ENCODE data around the gene FTO.

The FTO gene

DNA sequence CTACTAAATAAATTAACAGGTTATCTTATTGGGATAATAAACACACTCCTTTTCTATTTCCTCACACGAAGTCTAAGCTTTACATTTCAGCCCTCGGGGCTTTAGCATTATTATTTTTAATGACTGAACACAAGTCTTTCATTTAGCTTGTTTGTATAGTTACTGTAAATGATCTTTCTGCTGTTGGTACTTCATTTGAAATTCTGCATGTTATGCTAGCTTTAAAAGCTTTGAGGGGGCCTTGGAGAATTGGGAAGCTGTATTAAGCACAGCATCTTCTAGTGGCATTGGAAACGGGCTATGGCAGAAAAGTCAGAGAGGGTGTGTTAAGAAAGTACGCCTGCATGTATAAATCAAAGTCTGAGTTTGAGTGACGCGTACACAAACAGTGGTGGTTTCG lies 243.7 kb downstream of the FTO start:
- no peak for DNase-seq

DNA sequence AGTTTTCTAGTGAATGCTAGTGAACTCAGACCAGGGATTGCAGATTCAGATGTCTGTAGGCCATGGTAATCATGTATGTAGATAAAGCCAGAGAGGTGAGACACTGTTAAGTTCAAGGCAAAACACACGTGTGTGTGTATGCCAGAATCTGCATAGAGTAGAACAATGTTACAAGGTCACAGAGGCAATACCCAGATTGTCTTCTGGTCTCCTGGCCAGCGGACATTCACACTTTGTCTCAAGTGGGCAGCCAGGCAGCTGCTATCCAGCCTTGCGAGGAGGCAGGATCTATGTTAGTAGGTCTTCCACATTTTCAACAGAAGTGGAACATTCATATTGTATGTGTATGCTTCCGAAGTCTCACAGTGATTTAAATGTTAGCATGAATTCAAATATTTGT lies 244.4 kb downstream of the FTO start:
- DNase-seq = no peak

DNA sequence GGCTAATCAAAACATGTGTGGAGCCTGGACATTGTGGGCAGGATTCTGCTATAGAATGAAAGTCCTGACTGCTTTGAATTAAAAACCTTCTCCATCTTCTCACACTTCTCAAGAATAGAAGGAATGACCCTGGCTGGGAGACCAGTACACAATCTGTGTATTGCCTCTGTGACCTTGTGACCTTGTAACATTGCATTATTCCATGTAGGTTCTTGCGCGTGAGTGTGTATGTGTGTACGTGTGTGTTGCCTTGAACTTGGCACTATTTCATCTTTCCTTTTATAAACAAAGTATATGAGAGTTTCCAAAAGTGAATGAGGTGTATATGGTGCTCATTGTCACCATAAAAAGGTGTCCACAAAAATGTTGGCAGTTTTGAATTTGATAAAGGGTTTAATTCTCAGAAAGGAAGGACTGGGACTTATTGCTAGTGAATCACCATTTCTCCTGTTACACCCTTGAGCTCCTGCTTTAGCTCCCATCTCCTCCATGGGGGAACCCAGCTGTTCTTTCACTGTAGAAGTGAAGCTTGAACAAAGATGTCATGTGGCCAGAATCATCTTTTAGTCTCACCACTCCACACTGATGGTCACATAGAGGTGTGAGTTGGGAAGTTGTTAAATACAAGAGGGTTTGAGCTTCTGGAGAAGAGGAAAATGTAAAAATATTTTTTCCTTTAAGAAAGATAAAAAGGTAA lies 244.9 kb downstream of the FTO start:
- DNase-seq = no peak

GRCh38 chr16:53949715-53950410 lies 245.9 kb downstream of the FTO start:
- no peak for DNase-seq

GRCh38 chr16:53950677-53951076 lies 246.7 kb downstream of the FTO start:
- no peak for DNase-seq

- DNase-seq = no peak
Observed at GRCh38 chr16:53952215-53953208, 248.6 kb downstream of the FTO start.

GRCh38 chr16:53953336-53953735 lies 249.4 kb downstream of the FTO start:
- no peak for DNase-seq

- no peak for DNase-seq
Observed at GRCh38 chr16:53955221-53955875, 251.4 kb downstream of the FTO start.

GRCh38 chr16:53958341-53958880 lies 254.5 kb downstream of the FTO start:
- no peak for DNase-seq

- DNase-seq = no peak
Observed at GRCh38 chr16:53960050-53960812, 256.3 kb downstream of the FTO start.

GRCh38 chr16:53960954-53961616 lies 257.1 kb downstream of the FTO start:
- no peak for DNase-seq

GRCh38 chr16:53962041-53962440 lies 258.1 kb downstream of the FTO start:
- no peak for DNase-seq

DNA sequence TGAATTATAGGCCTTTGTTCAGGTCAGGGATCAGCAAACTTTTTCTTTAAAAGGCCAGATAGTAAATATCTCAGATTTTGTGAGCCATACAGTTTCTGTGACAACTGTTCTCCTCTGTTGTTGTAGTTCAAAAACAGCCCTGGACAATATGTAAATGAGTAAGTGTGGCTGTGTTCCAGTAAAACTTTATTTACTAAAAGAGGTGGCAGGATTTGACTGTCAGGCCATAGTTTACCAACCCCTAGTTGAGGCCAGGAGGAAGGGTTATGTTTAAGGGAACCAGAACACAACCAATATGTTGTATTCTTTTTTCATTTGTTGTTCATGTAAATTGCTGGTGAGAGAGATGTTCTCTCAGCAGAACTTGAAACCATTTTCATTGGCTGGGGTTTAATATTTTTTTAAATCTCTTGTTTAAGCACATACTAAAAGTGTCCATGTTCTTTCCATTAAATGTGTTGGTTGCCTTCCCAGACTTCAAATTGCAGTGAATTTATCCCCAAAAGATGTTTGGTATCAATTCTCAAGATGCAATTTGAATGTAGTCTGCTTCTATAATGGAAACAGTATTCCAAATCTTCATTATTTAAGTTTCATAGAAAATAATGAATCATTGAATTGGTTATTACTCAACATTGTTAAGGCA lies 260.3 kb downstream of the FTO start:
- no peak for DNase-seq

DNA sequence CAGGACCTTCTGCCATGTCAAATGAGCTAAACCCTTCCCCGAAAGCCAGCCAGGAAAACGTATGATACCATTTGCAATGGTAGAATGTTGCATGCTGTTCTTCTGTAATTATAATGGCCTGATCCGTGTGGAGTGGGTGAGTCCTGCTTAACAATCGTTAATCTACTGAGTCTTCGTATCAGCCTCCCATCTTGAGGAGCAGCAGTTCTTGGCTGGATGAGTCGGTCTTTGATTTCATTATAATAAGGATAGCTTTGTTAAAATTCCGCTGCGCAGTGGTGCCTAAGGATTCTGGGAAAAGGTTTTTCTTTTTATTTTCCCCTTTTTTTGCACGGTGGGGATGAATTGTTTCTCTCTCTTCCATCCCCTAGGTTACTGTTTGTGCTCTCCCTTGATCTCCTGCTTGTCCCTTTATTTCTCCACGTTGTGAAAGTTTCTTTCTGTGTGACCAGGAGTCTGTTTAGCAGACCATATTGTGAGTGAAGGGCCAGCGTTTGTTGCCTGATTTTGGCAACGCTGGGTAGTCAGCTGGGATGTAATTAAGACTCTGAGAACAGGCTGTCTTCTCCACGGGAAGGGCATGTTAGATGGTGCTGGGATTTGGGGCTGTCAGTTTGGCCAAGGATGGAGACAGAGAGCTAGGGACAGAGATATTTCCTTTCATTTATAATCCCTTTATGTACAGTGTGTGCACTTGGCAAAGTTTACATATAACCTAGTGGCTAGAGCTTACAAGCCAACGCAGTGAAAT lies 263.0 kb downstream of the FTO start:
- no peak for DNase-seq

DNA sequence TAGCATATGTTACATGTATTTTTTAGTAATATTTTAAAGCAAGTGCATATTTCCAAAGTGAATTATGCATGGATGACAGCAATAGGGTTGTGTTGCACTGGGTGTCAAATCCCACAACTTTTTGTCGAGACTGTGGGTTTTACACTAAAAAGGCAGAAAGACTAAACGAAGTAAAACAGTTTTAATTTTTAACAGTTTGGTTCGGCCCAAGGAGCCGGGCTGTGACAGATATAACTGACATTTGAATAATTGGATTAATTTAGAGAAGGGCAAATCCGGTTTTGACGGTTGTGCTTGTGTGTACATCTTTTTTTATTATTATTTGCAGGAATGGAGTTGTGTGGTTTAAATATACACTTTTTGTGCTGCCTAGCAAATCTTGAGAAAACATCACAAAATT lies 263.6 kb downstream of the FTO start:
- no peak for DNase-seq

DNA sequence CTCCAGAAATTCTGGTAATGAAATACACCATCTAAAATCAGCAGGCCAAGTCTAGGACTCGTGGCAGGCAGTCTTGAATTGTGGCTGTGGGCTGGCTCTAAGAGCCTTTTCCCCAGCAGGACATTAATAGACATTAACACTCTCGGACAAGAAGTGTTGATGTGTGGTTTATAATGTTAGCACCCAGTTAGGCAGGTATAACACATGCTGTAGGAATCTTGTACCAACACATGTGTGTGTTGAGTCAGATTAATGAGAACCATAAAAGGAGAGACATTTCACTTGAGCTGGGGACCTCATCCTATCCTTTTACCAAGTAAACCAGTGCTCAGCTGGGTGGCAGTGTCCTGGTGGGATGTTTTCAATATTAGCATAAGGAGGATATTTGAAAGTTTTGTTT lies 264.5 kb downstream of the FTO start:
- no peak for DNase-seq

DNA sequence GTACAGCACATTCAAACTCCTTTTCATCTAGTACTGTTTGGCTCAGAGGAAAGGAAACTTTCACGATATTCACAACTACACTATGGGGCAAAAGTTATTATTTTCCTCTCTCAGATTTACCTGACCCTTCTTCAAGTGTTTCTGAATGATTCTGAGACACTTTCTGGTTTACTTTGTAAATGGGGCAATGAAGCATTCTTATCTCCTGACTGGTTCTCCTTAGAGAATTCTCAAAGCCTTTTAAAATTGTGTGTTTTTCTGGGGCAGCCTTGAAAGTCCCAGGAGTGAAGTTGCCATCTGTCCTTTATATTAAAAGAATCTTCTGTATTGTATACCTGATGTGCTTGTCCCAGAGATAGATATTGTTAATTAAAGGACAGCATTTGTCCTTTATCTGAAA lies 264.9 kb downstream of the FTO start:
- DNase-seq = no peak

GRCh38 chr16:53971616-53972015 lies 267.7 kb downstream of the FTO start:
- no peak for DNase-seq

DNA sequence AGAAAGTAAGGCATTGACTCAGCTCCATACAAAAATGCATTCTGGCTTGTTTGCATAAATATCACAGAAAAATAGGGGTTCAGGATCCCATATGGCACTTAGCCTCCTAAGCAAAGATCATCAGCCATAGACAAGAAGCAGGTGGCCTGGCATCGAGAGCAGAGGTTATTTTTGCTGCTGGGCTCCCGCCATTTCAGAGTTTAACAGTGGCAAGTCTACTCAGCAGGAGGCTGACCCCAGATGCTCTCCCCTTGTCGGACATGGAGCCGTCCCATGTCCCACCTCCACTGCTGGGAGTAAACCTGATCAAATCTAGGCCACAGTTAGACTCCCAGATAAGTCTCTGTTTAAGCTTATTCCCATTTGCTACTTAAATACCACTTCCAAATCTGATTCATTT lies 269.1 kb downstream of the FTO start:
- DNase-seq = no peak

- DNase-seq = no peak
Observed at GRCh38 chr16:53974484-53975080, 270.6 kb downstream of the FTO start.

Data from NK-92 treated with Interleukin-12 subunit alpha and Interleukin-12 subunit beta, amount 100 ng/mL, for 24 hours (cell line).